Stimulated activated naive CD4-positive, alpha-beta T cell treated with Interleukin-2 at 50 U/mL for 16 hours (primary cell): ENCODE results near the gene GRM8.
"Not testable (repeated sequence)": the region's sequence is repeated elsewhere in the genome, so short reads cannot be mapped to it uniquely, and the experiment has no call there.

Experiments used
- DNase-seq: peaks from one replicate; lab custom pipeline; 2025; lab: John Stamatoyannopoulos, UW

GRM8 gene

DNA sequence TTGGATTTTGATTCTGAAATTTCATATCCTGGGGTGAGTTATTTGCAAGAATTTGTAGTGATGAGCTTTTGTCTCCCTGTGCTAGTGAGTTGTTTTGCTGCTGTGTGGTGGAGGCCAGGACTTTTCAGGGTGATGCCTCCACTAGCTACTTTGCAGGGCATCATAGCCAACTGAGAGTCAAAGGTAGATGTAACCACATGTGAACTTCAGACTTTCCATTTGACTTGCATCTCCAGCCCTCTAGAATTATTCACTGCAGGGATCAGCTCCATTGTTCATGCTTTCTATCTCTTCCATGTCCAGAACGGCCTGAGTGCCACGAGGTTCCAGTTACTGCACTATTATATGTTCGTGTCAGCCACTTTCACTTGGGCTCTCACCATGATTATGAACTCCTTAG lies 534.3 kb downstream of the GRM8 start:
- no peak for DNase-seq

DNA sequence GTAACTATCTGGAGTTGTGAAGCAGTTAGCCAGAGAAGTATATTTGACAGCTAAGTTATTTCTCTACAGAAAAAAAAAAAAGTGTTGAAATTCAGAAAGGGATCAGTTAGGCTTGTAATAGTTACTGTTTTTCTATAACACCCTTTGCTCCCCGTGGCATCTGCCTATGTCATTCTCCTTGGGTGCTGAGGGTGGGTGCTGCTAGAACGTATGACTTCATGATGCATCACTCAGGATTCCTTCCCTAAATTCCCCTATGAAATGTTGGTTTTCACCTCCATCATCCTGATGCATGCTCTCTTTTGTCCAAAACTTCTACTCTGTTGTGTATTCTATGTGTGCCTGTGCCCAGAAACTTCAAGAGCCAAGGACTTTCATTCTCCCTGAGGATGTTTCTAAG lies 536.4 kb downstream of the GRM8 start:
- no peak for DNase-seq

DNA sequence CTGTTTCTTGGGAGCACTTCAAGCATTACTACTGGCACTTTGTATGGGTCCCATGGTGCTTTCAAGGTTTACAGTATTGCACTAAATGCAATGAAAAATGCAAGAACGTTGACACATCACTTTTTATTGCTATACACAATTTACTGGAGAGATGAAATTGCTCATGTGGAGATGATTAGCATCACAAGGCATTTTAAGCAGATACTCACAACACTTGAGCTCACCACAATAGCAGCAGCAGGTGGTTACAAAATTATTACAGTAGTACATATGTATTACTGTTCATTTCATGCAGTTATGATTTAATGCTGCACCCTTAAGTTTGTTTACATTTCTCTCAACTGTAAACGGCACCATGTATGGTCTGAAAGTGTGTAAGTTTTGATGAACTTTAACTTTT lies 537.7 kb downstream of the GRM8 start:
- no peak for DNase-seq

DNA sequence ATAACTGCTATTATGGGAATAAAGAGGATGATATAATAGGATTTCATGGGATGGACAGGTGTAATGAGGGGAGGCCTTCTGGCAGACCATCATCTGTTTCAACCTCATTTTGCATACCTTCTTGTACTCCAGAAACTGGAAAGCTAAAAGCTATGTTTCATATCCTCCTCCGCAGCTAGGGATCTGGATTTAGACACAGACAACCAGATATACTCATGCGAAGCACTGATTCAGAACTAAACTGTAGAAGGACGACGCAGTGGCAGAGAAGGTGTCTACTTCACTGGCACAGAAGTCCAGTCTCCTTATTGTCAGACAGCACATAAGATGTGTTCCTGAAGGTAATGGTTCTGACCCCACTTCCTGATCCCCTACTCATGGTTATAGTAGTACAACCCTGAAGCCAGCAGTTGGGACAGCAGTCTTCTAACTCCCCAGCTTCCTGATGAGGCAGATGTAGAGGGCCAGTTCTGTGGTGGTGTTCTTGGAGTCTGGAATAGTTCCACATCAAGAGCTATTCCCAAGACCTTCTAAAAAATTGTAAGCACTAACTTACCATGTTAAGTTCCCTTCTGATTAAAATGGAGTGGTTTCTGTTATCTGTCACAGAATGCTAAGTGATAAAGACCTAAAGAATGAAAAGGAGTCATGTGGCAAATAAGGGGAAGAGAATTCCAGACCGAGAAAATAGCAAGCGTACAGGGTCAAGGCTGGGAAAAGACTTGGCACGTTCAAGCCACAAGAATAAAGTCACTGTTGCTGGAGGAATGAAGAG lies 550.3 kb downstream of the GRM8 start:
- no peak for DNase-seq

DNA sequence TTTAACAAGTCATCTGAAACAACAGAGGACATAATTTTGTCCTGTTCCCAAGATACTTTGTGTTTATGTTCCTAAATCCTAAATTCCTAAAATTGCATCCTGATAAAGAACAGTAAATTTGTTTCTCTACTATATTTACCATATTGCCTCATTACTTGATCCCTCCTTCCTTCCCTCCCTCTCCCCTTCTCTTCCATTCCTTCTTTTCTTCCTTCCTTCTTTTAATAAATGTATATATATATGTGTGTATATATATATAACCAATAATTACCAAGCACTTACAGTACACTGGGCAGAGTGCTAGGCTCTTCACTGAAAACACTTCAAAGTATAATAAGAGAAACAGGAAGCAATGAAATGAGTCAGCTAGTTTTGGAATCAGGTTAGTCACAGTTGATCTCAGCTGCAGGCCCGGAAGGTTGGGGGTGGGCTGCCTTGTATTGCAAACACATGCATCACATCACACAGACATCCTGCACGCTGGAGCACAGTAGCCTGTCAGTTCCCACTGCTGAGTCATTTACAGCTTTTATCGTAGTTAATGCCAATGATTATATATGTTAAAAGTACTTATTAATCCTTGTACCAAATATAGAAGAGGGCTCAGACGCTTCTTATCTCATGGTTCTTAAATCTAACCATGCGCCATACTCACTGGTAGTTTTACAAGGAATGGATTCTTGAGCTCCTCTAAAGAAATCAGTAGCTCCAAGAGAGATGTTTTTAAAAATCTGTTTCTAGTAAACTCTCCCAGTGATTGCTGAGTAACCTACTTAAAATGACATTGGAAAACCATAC lies 551.7 kb downstream of the GRM8 start:
- DNase-seq = peak; percentile 51

DNA sequence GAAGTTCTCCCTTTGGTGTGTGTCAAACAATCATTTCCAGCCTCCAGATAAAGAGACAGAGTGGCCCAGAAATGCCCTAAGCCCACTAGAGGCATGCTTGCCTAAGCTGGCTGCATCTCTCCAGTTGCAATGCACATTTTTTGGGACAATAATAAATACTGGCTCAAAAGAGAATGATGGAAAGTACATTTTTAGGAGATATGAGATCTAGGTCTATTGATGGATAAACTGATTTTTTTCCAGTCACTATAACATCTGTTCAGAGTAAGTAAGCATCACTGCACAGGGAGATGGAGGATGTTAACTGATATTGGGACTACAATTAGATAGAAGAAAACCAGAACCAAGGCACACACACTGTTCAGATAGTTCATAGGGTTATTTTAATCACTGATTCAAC lies 553.0 kb downstream of the GRM8 start:
- no peak for DNase-seq

DNA sequence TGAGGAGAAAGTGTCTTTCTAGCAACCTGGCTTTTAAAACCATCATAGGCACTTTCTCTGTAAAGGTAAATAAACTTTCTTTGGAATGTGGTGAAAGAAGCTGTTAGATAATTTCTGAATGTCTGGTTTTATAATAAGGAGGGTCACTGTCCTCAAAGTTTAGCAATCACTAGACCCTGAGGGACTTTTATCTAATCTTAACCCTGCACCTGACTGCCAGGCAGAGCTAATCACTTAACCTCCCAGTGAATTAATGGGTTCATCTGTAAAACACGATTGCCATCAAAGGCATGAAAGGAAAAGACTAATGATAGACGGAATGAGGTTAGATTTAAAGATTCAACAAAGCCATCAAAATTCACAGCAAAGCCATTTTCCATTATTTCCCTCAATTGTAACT lies 553.8 kb downstream of the GRM8 start:
- no peak for DNase-seq

DNA sequence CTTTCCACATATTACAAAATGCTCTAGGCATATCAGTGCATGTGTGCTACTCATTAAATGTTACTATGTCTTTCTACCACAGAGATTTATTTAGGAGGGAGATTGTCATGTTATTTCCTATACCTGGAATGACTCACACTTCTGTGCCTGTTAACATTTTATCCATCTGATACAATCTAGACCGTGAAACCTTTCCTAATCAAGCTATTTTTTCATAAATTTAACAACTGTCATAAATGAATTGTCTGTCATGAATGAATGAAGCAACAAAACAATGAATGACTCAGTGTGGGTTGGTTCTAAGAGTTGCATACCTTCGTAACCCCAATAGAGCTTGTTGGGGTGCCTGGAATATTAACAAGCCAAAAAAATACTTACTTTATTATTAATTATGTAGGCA lies 554.3 kb downstream of the GRM8 start:
- no peak for DNase-seq

DNA sequence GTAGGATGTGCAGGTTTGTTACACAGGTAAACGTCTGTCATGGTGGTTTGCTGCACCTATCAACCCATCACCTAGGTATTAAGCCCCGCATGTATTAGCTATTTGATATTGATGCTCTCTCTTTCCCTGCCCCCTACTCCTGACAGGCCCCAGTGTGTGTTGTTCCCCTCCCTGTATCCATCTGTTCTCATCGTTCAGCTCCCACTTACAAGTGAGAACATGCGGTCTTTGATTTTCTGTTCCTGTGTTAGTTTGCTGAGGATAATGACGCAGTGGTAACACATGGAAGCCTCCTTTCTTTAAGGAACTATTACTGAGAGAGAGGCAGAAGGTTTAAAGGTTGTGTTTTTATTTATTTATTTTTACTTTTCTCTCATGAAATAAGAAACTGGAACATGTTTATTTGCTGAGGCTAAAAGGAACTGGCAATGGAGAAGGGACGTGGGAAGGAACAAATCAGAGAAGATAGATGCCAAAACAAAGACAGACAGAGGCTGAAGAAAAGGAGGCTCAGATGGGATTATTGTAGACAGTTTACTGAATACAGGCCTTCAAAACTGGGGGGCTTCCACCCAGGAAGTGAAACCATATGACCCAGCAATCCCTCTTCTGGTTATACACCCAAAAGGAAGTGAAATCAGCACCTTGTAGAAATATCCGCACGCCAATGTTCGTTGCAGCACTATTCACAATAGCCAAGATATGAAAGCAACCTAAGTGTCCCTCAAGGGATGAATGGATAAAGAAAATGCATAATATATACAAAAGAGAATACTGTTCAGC lies 556.3 kb downstream of the GRM8 start:
- no peak for DNase-seq

DNA sequence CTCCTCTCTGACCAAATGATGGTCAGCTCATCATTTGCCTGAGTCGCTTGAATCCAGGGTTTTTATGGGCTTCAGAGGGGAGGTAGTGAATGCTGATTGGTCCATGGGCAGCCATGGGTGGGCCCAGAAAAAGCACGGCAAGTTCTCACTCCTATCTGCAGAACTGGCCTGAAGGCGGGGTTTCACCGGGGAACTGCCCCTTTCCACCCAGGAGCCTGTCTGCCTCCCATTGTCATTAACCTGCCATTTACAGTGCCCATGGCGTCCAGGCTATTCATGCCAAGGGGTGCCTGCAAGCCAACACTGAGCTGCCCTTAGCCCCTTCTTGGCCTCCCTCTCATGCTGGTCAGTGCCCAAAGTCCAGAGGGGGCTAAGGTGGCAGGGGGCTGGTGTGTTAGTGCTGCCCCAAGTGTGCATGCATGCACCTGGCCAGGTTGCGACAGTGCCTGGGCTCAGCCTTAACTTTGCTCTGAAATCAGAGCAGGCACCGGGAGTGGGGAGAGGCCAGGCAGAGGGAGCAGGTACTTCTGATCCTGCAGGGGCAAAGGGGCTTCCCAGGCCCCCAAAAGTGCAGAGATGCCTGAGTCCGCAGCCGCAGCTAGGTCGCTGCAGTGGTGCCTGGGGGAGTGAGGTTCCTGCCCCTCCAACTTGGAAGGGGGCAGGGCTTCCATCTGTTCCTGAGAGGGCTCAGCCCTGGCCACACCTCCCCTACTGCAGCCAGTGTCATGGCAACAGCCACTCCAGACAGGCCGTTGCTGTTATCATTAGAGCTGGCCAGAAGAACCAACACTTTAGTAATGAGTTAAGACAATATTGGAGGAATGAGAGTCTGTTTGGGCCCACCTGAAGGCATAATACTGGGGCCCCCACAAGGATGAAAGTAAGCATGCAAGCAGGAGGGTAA lies 561.6 kb downstream of the GRM8 start:
- no peak for DNase-seq

DNA sequence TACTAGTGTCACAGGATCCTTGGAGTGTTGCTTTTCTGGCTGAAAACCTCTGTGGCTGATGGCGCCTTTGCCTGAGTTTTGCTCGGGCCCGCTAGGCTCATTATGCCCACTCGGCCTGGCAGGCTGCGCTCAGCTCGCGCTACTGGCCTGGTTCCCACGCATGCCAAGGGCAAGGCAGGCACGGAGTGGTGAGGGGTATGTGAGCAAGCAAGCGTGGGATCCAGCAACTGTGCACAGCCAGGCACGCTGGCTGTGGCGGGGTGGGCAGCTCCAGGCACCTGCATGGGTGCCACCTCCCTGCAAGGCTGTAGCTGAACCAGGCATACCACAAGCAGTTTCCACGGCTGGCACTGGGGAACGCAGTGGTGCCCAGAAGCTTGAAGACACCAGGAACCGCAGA lies 562.6 kb downstream of the GRM8 start:
- no peak for DNase-seq

DNA sequence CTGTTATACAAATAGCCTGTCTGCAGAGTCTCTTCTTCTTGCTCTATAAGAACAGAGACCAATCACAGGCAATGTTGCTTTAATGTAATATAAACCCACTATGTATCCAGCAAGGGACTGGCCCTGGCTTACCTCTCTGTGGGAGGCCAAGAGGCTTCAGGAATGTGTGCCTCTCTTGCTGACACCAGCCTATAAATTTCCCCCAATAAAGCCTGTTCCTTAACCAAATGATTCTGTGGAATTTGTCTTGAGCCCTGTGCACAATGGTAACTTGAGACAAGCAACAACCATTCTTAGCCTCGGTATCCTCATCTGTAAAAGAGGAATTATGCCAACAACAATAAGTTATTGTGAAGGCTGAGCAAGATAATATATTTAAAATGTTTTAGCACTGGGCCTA lies 563.7 kb downstream of the GRM8 start:
- DNase-seq = no peak

DNA sequence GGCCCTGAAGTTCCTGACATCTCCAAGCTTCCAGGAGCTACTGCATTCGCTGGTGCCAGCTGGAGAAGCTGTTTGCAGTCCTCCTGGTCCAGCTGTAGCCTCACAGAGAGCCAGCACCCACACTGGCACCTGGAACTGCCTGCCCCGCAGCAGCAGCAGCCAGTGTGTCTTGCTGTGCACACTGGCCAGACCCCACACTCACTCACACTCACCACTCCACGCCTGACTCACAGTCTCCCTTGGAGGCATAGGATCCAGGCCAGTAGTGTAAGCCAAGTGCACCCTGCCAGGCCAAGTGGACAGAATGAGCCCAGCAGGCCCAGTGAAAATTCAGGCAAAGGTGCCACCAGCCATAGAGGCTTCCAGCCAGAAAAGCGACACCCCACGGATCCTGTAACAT lies 566.3 kb downstream of the GRM8 start:
- no peak for DNase-seq

DNA sequence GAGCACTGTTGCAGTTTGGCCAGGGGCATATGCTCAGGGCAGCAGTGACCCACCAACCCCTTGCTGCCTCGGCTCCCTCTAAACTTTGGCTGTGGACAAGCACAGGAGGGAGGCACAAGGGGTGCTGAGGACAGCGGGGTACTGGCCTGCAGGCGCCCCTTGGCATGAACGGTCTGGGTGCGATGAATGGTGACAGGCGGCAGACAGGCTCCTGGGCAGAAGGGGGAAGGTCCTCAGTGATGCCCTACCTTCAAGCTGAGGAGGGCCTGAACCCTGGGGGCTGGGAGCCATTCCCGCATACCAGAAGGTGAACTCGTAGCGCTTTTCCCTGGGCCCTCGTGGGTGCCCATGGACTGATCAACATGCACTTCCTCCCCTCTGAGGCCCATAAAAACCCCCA lies 567.1 kb downstream of the GRM8 start:
- DNase-seq = no peak

DNA sequence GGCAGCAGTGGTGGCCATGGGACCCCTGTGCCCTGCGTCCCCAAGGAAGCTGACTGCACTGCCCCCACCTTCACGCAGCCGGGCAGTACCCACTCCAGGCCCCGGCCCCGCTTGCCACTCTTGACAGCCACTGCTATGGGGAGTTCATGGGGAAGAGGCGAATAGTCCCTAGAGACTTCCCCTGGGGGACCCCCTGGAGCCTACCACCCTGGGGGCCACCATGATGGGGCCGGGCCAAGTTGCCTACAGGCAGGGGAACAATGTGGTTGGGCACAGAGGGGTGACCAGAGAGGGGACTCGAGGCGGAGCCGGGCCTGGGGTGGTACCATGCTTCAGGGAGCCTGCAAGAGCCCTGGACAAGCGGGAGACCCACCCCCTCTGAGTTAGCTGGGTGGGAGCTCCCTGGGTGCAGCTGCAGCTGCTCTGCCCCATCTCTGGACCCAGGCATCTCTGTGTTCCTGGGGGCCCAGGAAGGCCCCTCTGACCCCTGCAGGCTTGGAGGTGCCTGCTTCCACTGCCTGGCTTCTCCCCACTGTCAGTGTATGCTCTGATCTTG lies 567.6 kb downstream of the GRM8 start:
- no peak for DNase-seq

DNA sequence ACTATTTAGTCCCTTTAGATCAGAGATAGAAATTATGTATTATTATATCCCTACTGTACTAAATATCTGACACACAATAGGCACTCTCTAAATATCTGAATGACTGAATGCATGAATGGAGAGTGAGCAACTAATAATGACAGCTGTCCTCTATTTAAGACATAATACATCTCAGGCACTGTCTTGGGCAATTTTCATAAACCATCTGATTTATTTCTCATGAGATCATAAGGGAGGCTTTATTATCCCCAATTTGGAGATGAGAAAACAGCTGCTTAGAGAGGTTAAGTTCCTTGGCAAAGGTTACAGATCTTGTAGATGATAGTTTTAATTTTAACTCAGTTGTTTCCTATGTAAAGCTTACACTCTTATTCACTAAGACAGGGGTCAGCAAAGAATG lies 570.6 kb downstream of the GRM8 start:
- no peak for DNase-seq

DNA sequence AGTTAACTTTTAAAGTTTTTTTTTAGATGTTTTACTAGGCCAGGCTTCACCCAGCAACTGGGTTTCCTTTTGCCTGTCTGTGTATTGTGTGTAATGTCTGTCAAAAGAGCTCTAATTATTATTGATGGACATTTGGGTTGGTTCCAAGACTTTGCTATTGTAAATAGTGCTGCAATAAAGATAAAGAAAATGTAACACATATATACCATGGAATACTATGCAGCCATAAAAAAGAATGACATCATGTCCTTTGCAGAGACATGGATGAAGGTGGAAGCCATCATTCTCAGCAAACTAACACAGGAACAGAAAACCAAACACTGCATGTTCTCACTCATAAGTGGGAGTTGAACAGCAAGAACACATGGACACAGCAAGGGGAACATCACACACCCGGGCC lies 584.0 kb downstream of the GRM8 start:
- not testable (repeated sequence) for DNase-seq

DNA sequence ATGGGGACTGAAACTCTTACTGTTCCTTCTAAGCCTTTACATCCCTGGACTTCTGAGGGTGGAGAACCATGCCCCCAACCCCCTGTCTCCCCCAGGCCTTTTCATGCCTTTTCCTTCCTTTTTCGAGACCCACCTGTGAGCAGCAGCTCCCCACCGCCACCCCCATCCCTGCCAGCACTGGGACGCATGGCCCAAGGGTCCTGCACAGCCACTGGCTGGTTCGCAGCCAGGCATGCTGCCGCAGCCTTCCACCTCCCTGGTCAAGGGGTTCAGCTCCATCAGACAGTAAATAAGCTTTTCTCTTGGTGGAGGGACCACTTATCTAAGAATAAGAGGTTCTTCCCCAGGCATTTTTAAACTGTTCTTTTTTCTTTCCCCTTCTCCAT lies 584.4 kb downstream of the GRM8 start:
- no peak for DNase-seq

DNA sequence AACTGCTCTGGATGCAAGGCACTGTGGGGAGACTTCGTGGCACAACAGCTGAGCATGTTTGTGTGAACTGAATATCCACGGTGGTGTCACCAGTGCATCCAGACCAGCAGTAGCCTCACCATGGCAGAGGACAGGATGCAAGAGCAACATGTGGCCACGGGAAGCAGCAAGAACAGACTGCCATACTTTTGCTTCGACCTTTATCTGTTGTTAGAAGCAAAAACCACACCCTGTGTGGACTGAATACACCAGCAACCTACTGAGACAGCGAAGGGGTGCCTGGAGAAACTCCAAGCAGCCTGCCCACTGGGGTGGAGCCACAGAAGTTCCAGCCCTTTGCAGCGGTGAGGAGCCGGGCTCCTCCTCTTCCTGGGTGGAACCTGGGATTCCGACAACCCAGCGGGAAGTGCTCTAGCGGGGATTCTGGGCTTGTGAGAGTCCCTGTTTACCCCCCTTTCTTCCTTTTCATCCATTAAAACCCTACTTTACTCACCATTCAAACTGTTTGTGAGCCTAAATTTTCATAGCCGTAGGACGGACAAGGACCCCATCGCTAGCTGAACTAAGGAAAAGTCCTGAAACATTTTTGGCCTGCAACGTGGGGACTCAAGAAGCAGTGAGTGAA lies 584.9 kb downstream of the GRM8 start:
- DNase-seq = no peak

DNA sequence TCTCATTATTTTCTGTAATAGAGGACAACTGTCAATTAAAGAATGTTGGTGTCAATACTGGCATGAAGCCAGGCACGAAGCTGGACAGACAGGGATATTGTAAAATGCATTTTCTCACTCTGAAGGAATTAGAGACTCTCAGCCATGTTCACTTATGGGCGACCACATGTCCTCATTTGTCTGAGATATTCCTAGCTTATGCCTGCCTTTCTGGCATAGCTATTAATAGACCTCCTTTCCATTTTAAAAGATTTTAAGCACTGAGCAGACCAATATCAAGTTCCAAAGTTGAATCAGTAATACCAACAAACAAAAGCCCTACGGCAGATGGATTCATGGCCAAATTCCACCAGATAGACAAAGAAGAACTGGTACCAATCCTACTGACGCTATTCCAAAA lies 589.9 kb downstream of the GRM8 start:
- DNase-seq = no peak

DNA sequence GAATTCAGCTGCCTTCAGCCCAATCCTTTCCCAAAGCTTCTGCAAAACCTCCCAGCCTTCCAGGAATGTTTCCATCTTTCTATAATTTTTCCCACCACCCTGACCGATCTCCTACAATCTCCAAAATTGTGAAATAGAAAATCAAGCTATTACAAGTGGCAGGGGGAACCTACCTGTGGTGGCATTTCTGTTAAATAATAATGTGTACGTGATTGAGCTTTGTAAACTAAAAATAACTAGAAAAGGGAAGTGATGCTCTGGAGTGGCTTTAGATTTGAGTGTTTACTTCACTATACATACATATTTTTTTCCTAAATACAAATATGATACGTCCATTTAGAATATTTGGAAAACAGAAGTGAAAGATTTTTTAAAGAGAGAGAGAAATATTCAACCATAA lies 593.6 kb downstream of the GRM8 start:
- no peak for DNase-seq
